Ramos (cell line): Measurements from ENCODE around the gene PDZD4.
"Not testable (repeated sequence)": the region's sequence is repeated elsewhere in the genome, so short reads cannot be mapped to it uniquely, and the experiment has no call there.

Experiments used
- in situ Hi-C: fragments of 300-500 bp; cut with MboI; formaldehyde crosslinking; loops from one replicate; pipeline ENCODE4 v1.14.3; 2022; ENCODE audit warnings: low sequenced_read_pairs; ENCODE audit not compliant: unreplicated experiment

Gene PDZD4

DNA sequence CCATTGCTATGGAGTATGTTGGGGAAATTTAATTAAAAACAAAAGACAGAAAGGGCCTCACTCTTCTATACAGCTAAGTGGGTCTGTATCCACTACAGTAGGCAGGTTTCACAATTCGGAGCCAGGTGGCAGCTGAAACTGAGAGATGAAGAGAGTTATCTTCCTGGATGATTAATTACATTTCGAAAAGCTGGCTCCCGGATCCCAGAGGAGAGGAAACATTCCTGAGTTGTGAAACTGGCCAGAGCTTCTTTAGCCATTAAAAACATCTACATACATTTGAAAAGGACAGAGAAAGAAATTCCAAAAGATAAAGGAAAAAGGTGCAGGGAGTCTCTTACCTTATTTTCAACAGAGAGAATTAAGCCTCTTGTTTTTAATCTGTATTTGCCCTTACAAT, 15.5 kb upstream of the PDZD4 start:
- in situ Hi-C loops = no loop called here

DNA sequence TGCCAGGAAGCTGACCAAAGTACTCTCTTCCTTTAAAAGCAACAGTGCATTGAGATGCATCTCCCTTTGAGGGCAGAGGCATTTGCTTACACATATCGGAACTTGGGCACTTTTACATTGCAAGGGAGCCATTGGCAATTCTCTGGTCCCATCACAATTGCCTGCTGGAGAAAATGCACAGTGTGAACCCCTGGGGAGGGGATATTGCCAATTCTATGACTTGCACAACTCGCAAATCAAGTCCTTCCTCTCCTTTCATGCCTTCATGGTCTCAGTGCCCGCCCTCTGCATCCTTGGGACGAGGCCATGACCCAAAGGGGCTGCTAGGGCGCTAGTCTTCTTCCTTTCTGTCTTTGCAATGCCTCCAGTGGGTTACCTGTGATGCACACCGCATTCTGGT, 14.9 kb upstream of the PDZD4 start:
- in situ Hi-C loops = no loop called here

DNA sequence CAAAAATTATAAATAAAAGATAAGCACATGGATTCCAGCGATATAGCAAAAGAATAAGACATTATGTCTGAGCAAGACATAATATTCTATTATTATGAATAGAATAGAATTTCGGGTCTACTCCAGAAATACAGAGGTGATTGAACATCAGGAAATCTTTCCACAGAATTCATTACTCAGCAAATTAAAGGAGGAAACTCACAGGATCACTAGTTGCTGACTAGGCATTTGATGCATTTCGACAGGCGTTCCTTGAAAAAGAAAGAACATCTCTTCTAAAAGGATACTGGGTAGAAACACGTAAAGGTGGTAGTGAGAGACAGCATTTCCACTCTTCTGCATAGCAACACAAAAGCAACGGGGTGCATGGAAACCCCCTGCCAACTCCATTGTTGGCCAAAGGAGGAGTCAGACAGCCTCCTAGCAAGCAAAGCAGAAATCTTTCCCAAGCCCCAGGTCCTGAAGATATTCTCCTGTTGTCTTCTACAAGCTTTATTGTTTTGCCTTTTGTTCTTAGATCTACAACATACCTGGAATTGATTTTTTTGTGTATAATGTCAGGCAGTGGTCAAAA, 14.3 kb upstream of the PDZD4 start:
- in situ Hi-C loops = no loop called here

GRCh38 chrX:153836921-153837320, 6.6 kb upstream of the PDZD4 start:
- in situ Hi-C loops = no loop called here

DNA sequence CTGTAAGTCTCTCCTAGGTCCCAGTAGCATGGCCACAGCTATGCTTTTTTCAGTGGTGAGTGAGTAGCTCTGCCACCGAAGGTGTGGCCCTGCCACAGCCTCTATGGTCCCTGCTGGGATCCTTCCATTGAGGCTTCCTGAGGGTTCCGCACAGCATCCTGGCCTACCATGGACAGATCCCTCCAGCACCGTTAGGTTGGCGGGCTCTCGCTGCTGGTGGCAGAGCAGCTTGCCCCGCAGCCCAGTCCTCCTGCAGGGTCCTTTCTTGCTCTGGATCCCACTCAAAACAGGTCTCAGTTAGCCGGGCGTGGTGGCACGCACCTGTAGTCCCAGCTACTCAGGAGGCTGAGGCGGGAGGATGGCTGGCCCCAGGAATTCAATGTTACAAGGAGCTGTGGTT, 2.4 kb upstream of the PDZD4 start:
- in situ Hi-C loops = no loop called here

GRCh38 chrX:153831429-153832150, 1.2 kb upstream of the PDZD4 start:
- in situ Hi-C loops = no loop called here

DNA sequence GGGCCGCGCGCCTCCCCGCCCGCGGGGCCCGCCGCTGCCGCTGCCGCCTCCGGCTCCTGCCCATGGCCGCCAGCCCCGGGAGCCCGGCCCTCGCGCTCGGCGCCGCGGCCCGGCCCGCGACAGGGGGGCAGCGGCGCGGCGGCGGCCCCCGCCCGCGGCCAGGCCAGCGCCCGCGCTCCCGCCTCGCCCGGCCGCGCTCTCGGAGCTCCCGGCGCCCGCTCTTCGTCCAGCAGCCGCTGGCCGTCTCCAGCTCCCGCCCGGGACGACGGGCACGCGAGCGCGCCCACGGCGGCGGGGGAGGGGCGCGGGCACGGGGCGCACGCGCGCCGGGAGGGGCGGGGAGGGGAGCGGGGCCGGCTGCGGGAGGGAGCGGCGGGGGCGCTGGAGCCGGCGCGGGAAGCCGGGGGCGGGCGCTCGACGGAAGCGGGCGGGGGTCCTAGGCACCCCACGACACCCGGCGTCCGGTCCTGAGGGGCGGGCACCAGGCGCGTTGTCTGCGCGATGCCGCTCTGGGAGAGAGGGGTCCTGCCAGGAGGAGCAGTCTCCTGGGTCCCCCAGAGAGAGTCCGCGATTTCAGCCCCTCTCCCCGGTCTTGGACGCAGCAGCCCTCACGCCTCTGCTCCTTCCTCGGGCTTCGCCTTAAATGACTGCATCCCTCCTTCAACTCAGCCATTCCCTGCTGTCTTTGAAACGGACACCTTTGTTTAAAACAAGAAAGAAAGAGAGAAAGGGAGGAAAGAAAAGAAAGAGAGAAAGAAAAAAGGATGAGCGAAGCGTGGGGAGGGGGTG, 490 bp upstream of the PDZD4 start:
- in situ Hi-C loops = no loop called here

- in situ Hi-C loops = no loop called here
These were observed 870 bp downstream of the PDZD4 start for GRCh38 chrX:153829549-153829798.

GRCh38 chrX:153828723-153829548, 1.4 kb downstream of the PDZD4 start:
- in situ Hi-C loops = no loop called here

DNA sequence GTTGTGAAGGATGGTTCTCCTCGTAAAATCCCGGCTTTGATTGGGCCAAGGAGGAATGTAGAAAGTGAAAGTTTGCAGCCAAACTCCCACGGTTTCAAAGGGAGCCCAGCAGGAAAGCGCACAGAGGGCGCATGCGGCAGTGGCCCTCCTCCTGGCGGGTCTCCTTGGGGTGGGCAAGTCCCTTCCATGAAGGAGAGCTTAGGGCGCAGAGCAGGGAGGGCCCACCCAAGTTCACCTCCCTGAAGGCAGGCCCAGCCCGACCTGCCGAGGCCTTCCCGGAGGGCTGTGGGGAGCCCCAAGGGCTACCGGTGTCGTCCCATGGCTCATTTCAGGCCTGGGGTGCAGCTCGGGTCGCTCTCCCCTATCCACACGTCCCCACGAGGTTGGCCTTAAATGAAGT, 2.0 kb downstream of the PDZD4 start:
- in situ Hi-C loops = no loop called here

GRCh38 chrX:153827903-153828302, 2.4 kb downstream of the PDZD4 start:
- in situ Hi-C loops = no loop called here

DNA sequence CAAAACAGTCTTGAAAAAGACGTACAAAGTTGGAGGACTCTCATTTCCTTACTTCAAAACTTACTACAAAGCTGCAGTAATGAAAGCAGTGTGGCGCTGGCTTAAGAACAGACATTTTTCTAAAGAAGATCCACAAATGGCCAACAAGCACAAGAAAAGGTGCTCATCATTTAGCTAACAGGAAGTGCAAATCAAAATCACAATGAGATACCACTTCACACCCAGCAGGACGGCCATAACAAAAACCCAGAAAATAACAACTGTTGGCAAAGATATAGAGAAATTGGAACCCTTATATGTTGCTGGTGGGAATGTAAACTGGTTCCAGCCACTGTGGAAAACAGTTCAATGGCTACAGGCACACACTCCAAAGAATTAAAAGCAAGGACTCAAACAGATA, 3.3 kb downstream of the PDZD4 start:
- in situ Hi-C loops = no loop called here

DNA sequence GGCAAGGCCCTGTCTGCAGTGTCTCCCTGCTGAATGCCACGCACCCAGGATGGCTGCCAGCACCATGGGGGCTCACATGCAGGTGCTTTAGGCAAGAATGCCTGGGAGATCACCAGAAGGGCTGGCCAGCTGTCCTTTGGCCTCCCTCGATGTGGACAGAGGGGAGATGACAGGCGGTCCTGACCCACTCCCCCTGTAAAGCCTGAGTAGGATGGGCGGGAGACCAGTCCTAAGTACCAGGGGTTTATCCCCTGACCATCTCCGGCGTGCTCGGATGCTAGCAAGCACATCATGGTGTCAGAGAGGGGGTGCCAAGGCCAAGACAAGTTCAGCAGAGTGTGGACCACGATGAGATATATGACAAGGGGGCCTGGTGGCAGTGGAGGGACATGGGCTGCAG, 5.3 kb downstream of the PDZD4 start:
- in situ Hi-C loops = no loop called here

DNA sequence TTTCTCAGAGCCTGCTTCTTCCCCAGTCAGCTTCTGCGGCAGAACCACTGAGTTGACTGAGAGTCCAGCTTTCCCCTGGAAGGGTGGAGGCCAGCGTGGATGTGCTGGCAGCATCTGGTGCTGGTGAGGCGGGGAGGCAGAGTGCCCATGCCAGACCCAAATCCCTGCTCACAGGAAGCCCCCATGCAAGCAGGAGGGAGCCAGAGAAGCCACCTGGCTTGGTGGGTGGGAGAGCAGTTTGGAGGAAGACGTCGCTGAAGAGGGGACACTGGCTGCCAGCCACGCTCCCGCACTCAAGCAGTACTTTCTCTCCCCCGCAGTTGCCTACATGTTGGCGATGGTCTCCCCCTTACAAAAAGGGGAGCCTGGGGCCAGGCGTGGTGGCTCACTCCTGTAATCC, 6.0 kb downstream of the PDZD4 start:
- in situ Hi-C loops = no loop called here

DNA sequence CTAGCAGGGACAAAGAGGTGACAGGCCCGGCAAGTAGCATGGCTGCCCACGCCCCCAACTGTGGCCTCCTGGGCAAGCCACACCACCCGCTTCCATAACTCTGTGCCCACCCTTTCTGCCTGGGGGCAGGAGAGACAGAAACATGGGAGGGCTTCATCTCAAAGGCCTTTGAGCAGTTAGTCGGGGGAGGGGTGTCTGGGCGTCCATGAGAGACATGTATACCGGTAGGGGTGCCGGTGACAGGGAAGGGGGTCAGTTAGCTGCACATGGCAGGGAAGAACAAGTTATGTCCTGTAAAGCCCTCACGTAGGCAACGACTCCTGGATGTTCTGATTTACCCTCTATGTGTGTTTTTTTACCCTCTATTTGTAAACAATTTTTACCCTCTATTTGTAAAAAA, 9.3 kb downstream of the PDZD4 start:
- in situ Hi-C loops = no loop called here

GRCh38 chrX:153820601-153821000, 9.7 kb downstream of the PDZD4 start:
- in situ Hi-C loops = no loop called here

DNA sequence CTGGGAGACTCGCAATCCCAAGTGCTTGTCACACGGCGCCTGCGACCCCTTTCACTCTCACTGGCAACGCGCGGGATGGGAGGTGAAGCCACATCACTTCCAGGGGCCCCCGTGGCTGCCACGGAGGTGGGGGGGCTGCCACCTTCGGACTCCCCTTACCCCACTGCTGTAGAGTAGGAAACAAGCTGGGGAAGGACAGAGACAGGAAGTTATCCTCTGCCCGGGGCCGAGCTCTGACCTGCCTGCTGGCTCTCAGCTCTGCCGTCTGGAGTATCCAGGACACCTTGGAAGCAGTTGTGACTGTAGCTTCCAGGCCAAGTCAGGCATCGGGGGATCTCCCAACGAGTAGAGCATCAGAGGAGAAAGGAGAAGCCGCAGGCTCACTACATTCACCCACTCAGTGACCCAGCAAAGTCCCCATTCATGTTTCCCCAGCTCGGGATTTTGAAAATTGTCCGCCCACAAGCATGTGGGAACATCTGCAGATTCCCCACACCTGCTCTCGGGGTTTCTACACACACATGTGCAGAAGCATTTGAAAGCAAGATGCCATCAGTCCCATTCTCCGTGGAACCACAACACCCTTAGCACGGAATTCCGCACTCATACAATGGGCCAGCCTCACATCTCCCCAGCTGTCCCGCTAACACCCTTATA, 10.8 kb downstream of the PDZD4 start:
- in situ Hi-C loops = no loop called here

DNA sequence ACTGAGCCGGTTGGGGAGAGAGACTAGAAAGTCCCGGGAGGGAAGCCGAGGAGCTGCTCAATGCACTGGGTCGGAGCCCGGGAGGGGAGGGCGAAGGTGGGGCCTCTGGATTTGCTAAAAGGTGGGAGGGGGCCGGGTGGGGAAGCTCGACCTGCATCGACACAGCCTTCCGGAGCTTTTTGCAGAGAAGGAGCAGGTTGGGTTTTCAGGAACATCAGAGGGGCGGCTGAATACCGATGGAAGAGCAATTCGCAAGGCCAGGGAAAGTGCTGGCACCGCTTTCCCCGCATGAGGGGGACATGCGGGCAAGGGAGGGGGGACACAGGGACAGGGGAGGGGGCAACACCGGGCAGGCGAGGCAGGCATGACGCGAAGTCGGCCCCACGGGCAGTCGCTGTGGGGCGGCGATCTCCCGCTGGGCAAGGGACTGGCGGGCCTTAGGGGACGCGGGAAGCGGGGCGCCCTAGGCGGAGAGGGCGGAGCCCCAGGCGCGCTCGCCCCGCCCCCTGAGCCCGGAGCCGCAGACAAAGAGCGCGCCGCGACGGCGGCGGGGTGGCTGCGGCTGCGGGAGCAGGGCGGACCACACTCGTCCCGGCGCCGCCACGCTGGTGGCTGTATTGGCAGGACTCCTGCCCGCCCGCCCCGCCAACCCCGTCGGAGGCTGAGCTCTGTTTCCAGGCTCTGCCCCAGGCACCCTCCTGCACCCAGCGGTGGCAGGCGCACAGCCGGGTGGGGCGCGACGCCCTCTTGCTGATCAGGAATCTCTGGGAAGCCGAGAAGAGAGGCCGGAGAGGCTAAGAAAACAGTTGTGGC, 11.6 kb downstream of the PDZD4 start:
- in situ Hi-C loops = no loop called here

- in situ Hi-C loops = not testable (repeated sequence)
These were observed 12.3 kb downstream of the PDZD4 start for GRCh38 chrX:153818064-153818463.
